Measurements from ENCODE around the gene FBF1. TPM values are rescaled to one million over a fixed set of nuclear protein-coding genes. Genes with fewer than 3 reads are reported as not detected.
A peak's percentile ranks its signal among the peaks of the same experiment; 100 is the strongest.

The FBF1 gene
- total and polyA plus RNA-seq, 9 of the 15 experiments (the other 6 are each of a cell fraction or from before 2014, with no cell fraction given), result 0.46 to 14.9 (median 7.5) TPM

DNA sequence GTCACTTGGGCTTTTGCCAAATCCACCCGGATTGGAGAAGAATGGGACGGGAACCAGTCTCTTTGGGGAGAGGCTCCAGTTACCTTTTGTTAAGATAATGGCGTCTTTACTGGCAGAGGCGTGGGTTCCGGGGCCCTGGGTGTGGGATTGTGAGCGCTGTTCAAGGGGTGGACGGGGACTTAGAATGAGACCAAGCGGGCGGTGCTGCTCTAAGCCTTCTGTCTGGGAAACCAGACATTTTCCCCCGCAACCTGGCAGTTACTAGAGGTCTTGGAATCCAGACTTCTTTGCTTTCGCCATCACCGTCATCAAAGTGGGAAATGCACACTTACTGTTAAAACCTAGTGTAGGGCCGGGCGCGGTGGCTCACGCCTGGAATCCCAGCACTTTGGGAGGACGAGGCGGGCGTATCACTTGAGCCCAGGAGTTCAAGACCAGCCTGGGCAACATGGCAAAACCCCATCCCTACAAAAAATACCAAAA is 38.9 kb upstream of the FBF1 start (continued):
- no peak for TF ChIP-seq POLR2B (IDR thresholded peaks at IDR 0.05; ENCODE audit: low read depth, partially characterized antibody)
- TF ChIP-seq ZNF586 (CRISPR knock-in tag; conservative IDR thresholded peaks at IDR 0.05), result no peak
- peak; percentile 13; the same call in 1 of the 2 replicates for TF ChIP-seq POLR2A (conservative IDR thresholded peaks at IDR 0.05)
- peak; percentile 60 for TF ChIP-seq BRD9 (IDR thresholded peaks at IDR 0.05; ENCODE audit: low read depth, partially characterized antibody)
- TF ChIP-seq, protein P1, sequence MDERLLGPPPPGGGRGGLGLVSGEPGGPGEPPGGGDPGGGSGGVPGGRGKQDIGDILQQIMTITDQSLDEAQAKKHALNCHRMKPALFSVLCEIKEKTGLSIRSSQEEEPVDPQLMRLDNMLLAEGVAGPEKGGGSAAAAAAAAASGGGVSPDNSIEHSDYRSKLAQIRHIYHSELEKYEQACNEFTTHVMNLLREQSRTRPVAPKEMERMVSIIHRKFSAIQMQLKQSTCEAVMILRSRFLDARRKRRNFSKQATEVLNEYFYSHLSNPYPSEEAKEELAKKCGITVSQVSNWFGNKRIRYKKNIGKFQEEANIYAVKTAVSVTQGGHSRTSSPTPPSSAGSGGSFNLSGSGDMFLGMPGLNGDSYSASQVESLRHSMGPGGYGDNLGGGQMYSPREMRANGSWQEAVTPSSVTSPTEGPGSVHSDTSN (CRISPR knock-in tag; IDR thresholded peaks at IDR 0.05; ENCODE audit: low read depth), result no peak
- TF ChIP-seq, protein P1 (tag; conservative IDR thresholded peaks at IDR 0.05; ENCODE audit: low read depth), result no peak
- no peak for TF ChIP-seq RUNX1 (IDR thresholded peaks at IDR 0.05; ENCODE audit: low read depth)
- 0 out of 2 replicates have a peak, but pooled peaks have one; percentile 30 for TF ChIP-seq ZNF140 (CRISPR knock-in tag; IDR thresholded peaks at IDR 0.05)
- TF ChIP-seq SREBF2 (CRISPR knock-in tag; IDR thresholded peaks at IDR 0.05), result no peak
- 0 out of 2 replicates have a peak, but pooled peaks have one; percentile 9 for TF ChIP-seq NR2C2 (CRISPR knock-in tag; IDR thresholded peaks at IDR 0.05)
- no peak; the same call in 1 of the 2 replicates for TF ChIP-seq NR2C2 (tag; IDR thresholded peaks at IDR 0.05)
- TF ChIP-seq, protein P2, sequence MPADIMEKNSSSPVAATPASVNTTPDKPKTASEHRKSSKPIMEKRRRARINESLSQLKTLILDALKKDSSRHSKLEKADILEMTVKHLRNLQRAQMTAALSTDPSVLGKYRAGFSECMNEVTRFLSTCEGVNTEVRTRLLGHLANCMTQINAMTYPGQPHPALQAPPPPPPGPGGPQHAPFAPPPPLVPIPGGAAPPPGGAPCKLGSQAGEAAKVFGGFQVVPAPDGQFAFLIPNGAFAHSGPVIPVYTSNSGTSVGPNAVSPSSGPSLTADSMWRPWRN (IDR thresholded peaks at IDR 0.05; ENCODE audit: low read depth), result no peak
- TF ChIP-seq ZNF354B (CRISPR knock-in tag; IDR thresholded peaks at IDR 0.05), result no peak
- peak in 1 of 2 experiments; percentile 6; a peak in 1 of 4 replicates for TF ChIP-seq MLX (CRISPR knock-in tag; conservative IDR thresholded peaks at IDR 0.05)
- no peak for TF ChIP-seq HNRNPH1 (optimal IDR thresholded peaks at IDR 0.05; ENCODE audit: low read depth, low read length)
- TF ChIP-seq FOXJ2 (tag; IDR thresholded peaks at IDR 0.05), result no peak
- 0 out of 2 replicates have a peak, but pooled peaks have one; percentile 59 for TF ChIP-seq HDGF (IDR thresholded peaks at IDR 0.05)
- TF ChIP-seq GABPA (tag; conservative IDR thresholded peaks at IDR 0.05; ENCODE audit: low read depth), result peak; percentile 80
- TF ChIP-seq HNRNPL (IDR thresholded peaks at IDR 0.05; ENCODE audit: low read depth, low read length), result no peak
- 0 out of 2 replicates have a peak, but pooled peaks have one; percentile 2 for TF ChIP-seq ZNF239 (CRISPR knock-in tag; IDR thresholded peaks at IDR 0.05)
- no peak for TF ChIP-seq E2F8 (IDR thresholded peaks at IDR 0.05; ENCODE audit: low read depth, partially characterized antibody)
- TF ChIP-seq TOE1 (IDR thresholded peaks at IDR 0.05; ENCODE audit: borderline replicate concordance), result no peak
- 0 out of 2 replicates have a peak, but pooled peaks have one; percentile 11 for TF ChIP-seq TOE1 (CRISPR knock-in tag; IDR thresholded peaks at IDR 0.05; ENCODE audit: borderline replicate concordance, low read depth)
- TF ChIP-seq NFATC3 (IDR thresholded peaks at IDR 0.05), result 0 out of 2 replicates have a peak, but pooled peaks have one; percentile 58
